GM18870 (cell line): ENCODE data around the gene PAK3.

ENCODE experiments used
- ATAC-seq: cut with Tn5 transposase; IDR thresholded peaks from one replicate; pipeline ENCODE4 v1.9.1; 2021; ENCODE audit warnings: moderate library complexity; ENCODE audit not compliant: unreplicated experiment

PAK3 gene

DNA sequence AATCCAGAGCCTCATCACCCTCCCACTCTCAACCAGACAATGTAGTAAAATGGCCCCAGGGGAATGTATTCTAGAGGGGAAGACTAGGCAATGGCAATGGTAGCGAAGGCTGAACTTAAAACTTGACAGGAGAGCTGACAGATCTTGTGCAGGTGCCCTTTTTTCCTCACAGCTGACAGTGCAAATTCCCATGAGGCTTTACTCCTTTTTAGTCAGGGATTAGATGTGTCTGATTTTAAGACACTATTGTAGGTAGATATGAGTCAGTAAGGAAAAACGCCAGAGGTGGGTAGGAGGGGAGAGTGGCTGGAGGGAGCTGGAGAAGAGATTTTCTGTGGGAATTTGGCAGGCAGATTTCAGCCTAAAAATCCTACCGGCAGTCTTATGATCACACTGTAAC is 163.6 kb downstream of the PAK3 start:
- ATAC-seq, result no peak

DNA sequence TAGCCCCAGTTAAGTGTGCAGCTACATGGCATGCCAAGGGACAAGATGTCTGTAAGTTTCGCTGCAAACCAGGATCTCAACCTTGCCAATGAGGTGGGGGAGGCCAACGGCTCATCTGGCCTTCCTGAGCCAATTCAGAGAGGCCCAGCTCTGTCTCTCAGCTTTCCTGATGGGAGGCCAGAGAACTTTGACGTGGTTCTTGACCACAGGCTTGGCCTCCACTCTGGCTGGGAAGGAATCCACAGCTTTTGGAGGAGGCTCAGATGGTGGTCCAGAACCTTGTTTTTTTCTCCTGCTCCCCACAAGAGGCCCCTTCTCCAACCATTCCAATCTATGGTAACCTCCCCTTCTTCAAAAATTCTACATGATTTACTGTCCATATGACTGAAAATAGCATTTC is 164.5 kb downstream of the PAK3 start:
- no peak for ATAC-seq

DNA sequence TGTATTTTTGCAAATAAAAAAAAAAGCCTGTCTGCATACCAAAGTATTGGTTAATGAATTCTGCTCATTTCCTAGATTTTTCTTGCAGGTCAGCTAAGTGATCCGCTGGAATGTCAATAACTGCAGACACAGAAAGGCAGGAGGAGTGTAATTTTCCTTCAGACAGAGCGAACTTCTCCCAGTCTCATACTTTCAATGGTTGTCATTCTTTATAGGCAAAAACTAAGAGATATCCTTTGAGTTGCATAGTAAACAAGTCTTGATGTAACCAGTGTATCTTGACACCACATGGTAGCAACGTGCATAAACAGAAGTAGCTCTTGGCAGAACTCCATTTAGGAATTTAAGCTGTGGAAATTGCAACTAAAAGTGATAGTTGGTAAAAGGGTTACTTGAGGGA is 166.1 kb downstream of the PAK3 start:
- ATAC-seq, result no peak

DNA sequence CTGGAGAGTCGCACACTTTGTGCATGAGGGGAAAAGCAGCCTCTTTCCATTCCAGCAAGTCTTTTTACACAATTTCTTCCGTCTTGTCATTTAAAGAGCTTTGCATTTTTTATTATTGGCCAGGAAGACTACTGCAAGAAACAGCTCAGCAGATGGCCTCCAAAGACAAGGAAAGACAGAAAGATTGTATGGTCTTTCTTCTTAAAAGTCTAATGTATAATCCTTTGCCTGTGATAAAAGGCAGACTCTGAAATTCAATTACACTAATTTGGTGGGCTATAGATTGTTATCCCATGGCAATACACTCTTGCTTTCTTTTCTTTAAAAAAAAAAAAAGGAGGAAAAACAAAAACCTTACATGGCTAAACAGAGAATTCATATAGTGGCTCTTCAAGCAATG is 168.4 kb downstream of the PAK3 start:
- ATAC-seq, result no peak

DNA sequence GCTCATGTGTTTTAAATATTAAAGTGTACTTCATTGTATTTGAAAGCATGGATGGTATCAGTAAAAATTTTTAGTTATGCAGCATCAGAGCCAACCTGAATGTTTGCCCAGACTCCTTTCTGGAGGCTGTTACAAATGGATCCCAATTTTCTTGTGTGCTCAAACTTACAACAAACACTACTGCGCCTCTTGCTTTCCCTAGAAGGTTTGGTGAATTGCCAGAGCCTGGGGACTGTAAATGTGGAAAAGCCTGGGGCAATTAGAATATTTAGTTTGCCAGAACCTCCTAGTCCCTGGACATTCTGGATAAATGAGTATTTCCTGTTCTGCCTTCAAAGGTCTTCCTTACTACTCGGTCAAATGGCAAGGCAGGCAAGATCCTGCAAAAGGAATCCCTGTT is 169.5 kb downstream of the PAK3 start:
- ATAC-seq, result no peak

DNA sequence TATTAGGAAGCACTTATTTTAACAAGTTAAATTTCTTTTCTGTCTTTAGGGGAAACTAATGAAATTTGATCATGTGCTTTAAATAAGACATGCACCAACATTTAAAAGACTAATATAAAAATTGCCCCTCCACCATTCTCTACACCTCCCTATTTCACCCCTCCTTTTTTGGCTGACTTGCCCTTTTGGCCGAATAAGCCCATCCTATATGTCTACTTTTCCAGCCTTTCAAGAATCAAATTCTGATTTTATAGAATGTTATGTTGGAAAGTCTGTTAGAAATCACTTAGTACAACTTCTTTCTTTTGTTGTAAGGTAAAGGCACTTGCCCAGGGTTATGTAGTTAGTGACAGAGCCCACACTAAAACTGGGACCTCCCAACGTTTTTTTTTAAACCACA is 172.5 kb downstream of the PAK3 start:
- no peak for ATAC-seq

DNA sequence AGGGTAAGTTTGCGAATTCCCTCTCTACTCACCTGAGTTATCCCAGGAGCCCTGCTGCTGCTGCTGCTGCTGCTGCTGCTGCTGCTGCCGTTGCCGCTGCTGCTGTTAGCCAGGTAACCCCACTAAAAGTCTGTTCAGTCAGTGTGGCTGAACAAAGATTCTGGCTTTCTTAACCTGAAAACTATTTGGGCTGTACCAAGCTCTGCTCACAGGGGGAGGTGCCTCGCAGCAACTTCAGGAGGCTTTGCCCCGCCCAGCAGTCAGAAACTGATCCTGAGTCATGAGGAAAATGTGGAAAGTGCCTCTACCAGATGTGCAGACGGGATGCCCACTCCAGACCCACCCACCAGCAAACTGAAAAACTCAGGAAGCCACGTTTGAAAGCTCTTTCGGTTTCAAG is 174.3 kb downstream of the PAK3 start, which contains the start of gene CAPN6:
TSS of gene CAPN6 (minus strand) at position 145 of the 400 bp plus-strand sequence. CDS start 6,547 bp downstream, outside the sequence.
- no peak for ATAC-seq
